Activated CD8-positive, alpha-beta memory T cell treated with anti-CD3 and anti-CD28 coated beads, Interleukin-2, amount 50 U/mL, for 1 hour (primary cell): ENCODE measurements around the gene NQO2.
"Not testable (repeated sequence)": the region's sequence is repeated elsewhere in the genome, so short reads cannot be mapped to it uniquely, and the experiment has no call there.

Experiments
- DNase-seq: peaks from one replicate; pipeline ENCODE4 v3.0.0-alpha.2; 2020; ENCODE audit errors: extremely low read depth

Gene NQO2

GRCh38 chr6:3013901-3014674 lies 14.4 kb downstream of the NQO2 start:
- DNase-seq: no peak

GRCh38 chr6:3014675-3015066 lies 15.0 kb downstream of the NQO2 start:
- DNase-seq: no peak

- no peak for DNase-seq
Measured at GRCh38 chr6:3015144-3015543, 15.4 kb downstream of the NQO2 start.

GRCh38 chr6:3016473-3017280 lies 17.0 kb downstream of the NQO2 start:
- DNase-seq: no peak

GRCh38 chr6:3017304-3017703 lies 17.6 kb downstream of the NQO2 start:
- no peak for DNase-seq

GRCh38 chr6:3019065-3019464 lies 19.4 kb downstream of the NQO2 start:
- no peak for DNase-seq

GRCh38 chr6:3019749-3020320 lies 20.1 kb downstream of the NQO2 start:
- DNase-seq: no peak

- DNase-seq: not testable (repeated sequence)
Measured at GRCh38 chr6:3020976-3021598, 21.4 kb downstream of the NQO2 start.

- DNase-seq: no peak
Measured at GRCh38 chr6:3022765-3023662, 23.3 kb downstream of the NQO2 start.

GRCh38 chr6:3023663-3024483 lies 24.2 kb downstream of the NQO2 start:
- DNase-seq: peak; percentile 72

- no peak for DNase-seq
Measured at GRCh38 chr6:3026791-3027626, 27.3 kb downstream of the NQO2 start.

GRCh38 chr6:3028156-3028555 lies 28.5 kb downstream of the NQO2 start:
- DNase-seq: not testable (repeated sequence)

GRCh38 chr6:3031857-3032640 lies 32.4 kb downstream of the NQO2 start:
- no peak for DNase-seq

- DNase-seq: no peak
Measured at GRCh38 chr6:3032986-3033385, 33.3 kb downstream of the NQO2 start.

GRCh38 chr6:3033652-3034051 lies 34.0 kb downstream of the NQO2 start:
- DNase-seq: no peak

GRCh38 chr6:3035397-3035796 lies 35.7 kb downstream of the NQO2 start:
- no peak for DNase-seq

- no peak for DNase-seq
Measured at GRCh38 chr6:3036861-3037637, 37.4 kb downstream of the NQO2 start.
